Fibroblast of mammary gland (primary cell): ENCODE data around the gene ARMH1.

Experiments
- DNase-seq: peaks from one replicate; pipeline ENCODE4 v3.0.0-alpha.2; 2010; ENCODE audit warnings: low read depth
- H3K4me3 ChIP-seq: 2 replicates; pipeline ENCODE4 v1.5.1; 2011; ENCODE audit warnings: low read depth, mild to moderate bottlenecking, low read length, moderate library complexity; ENCODE audit not compliant: control insufficient read depth
- TF ChIP-seq, protein P1 (sequence below): conservative IDR thresholded peaks from 2 replicates; pipeline ENCODE4 v1.5.1; 2011; ENCODE audit warnings: low read depth, low read length, inconsistent platforms; ENCODE audit not compliant: control insufficient read depth, insufficient read depth

Gene ARMH1

DNA sequence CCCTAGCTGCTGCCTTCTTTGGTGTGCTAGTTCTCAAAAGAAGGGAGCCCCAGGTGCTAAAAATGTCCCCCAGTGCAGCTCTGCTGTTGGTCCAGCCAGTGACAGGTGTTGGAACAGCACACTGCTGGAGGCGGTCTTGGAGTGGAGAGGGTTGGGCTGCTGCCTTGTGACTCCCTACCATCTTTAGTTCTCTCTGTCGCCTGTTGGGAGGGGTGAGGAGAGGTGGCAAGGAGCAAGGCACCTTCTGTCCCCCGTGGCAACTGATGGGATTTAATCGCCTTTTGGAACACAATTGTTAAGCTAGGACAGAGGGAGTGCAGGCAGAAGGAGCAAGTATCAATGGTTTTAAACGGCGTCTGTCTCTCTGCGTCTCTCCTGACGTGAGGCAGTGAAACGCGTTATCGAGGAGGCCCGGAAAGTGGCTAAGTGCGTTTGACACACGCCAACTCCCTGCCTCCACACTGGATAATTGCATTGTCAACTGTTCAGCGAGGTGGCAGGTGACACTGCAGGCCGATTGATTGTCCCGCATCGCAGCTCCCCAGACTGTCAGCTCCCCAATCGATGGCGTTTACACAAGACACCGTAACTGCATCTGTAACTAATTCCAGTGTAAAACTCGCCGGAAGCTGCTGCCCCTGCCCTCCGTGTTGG, 34.2 kb upstream of the ARMH1 start:
- TF ChIP-seq, protein P1, sequence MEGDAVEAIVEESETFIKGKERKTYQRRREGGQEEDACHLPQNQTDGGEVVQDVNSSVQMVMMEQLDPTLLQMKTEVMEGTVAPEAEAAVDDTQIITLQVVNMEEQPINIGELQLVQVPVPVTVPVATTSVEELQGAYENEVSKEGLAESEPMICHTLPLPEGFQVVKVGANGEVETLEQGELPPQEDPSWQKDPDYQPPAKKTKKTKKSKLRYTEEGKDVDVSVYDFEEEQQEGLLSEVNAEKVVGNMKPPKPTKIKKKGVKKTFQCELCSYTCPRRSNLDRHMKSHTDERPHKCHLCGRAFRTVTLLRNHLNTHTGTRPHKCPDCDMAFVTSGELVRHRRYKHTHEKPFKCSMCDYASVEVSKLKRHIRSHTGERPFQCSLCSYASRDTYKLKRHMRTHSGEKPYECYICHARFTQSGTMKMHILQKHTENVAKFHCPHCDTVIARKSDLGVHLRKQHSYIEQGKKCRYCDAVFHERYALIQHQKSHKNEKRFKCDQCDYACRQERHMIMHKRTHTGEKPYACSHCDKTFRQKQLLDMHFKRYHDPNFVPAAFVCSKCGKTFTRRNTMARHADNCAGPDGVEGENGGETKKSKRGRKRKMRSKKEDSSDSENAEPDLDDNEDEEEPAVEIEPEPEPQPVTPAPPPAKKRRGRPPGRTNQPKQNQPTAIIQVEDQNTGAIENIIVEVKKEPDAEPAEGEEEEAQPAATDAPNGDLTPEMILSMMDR, result no peak
- H3K4me3 ChIP-seq, result no peak overlapping the region
- no peak for DNase-seq

DNA sequence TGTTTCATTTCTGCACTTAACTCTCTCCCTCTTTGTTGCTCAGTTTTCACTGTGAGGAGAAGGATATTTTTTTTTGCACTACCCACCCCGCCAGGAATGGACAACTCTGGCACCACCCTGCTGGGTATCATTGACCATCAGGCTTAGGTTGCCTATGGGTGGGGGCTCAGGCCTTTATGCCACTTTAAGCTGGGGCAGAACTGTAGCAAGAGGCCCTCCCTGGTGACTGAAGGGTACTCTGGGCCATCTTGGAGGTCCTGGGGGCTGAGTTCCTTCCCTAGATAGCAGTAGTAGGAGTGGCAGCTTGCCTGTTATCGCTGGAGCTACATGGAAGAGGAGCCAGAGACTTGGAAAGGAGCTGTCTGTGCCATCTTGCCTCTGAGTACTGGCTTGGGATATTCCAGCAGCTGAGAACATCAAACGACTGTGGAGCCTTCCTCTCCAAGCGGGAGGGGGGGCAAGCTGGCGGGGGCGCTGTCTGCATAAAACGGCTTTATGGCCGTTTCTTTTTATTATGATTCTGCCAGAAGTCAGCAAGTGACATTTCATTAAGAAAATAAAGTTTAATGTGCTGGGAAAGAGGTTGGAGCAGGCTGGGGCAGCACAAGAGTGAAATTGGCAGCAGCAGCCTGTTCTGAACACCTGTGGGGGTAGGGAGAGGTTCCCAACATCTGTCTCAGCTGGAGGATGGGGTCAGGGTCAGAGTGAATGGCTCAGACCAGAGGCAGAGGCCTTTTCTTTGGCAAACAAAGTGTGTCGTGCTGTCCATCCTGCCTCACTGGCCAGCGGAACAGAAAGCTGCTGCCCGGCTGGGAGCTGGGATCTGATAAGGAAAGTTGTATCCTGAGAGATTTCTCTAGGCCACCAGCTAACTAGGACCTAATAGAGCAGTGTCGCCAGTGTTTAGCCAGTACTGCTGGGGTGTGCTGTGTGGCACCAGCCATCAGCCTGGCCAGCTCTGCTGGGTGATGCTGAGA, 33.1 kb upstream of the ARMH1 start:
- TF ChIP-seq, protein P1, result no peak
- DNase-seq, result no peak
- H3K4me3 ChIP-seq, result no peak overlapping the region

DNA sequence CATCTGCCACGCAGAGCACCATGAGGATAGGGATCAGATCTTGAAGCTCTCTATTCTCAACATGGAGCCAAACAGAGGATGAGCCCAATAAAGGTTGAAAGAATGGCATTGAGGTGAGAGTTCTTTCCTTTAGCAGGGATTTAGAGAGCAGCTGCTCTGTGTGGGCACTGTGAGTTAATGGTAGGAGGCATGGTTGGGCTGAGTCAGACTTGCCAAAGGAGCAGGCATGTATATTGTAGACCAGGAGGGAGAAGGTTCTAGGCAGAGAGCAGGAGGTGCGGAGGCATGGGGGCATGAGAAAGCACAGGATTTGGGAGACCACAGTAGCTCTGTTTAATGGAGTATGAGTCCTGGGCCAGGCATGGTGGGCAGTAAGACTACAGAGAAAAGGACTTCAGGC, 32.3 kb upstream of the ARMH1 start:
- no peak for DNase-seq
- H3K4me3 ChIP-seq, result no peak overlapping the region
- TF ChIP-seq, protein P1, result no peak

DNA sequence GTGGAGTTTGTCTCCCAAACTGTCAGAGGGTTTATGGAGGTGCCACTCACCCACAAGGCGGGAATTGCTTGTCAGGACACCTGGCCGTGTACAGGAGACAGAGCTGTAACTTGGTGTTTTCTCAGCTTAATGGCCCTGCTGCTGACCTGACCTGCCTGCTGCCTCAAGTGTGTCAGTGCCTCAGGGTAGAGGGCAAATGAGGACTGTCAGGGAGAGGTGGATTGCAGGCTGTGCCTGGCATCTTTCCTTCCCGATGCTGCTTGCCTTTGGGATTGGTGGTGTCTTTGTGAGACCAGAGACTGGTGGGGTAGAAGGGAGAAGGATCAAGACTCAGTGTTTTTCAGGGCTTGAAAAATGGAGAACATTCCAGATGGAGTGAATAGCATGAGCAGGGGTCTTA, 31.6 kb upstream of the ARMH1 start:
- no peak for DNase-seq
- H3K4me3 ChIP-seq, result no peak overlapping the region
- TF ChIP-seq, protein P1, result no peak

DNA sequence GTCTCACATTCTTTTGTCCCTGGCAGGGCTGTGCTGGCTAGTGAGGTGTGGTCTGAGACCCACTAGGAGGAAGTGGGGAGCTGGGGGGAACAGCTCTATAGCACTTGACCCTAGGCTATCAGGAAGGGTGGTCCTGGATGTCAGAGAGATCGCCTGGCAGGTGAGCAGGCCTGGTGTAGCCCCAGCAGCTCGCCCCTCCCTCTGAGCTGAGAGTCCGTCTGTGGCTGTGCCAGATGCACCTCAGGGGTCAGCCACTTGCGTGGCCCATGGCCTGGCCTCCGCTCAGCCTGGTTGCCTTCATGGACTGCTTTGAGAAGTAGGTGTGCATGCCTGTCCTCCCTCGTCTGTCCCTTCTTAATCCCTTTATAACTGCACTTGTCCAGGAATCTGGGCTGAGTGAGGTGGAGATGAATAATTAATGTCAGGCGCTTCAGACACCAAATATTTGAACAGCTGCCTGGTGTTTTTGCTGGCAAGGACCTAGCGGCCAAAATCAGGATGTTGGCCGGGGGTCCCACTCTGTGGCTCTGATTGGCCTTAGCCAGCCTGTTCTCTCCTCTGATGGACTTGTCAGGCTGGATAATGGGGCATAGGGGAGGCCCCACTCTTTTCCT, 30.7 kb upstream of the ARMH1 start:
- no peak for DNase-seq
- no peak overlapping the region for H3K4me3 ChIP-seq
- TF ChIP-seq, protein P1, result no peak

DNA sequence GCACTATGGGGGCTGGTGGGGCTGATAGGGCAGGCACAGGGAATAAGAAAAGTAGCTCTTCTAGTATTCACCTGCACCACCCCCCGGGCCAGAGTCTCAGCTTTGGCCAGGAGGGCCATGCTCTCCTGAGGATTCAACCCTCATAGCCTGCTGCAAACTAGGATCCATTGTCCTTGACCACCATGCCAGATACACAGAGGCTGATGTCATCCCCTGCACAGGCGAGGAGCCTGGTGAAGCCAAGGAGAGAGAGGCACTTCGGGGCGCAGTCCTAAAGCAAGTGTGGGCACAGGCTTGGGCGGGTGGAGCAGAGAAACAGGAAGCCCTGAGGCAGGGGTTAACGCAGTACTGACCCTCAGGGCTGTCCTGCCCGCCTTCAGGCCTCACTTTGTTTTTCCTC, 29.7 kb upstream of the ARMH1 start:
- H3K4me3 ChIP-seq, result no peak overlapping the region
- DNase-seq, result no peak
- TF ChIP-seq, protein P1, result no peak
